Mononuclear cell (primary cell): Measurements from ENCODE around the gene PRR23E. TPM values are rescaled to one million over a fixed set of nuclear protein-coding genes. Genes with fewer than 3 reads are reported as not detected.

Source experiments
- H3K27me3 ChIP-seq: 2 replicates; pipeline ENCODE4 v1.6.0; 2011; ENCODE audit warnings: low read length, control low read depth; ENCODE audit not compliant: insufficient read depth
- H3K4me1 ChIP-seq: 2 replicates; pipeline ENCODE4 v1.5.1; 2011; ENCODE audit warnings: mild to moderate bottlenecking, low read length, control low read depth; ENCODE audit not compliant: insufficient read depth
- H3K4me3 ChIP-seq: 2 replicates; pipeline ENCODE4 v1.5.1; 2011; ENCODE audit warnings: mild to moderate bottlenecking, low read length, moderate library complexity
- H3K9me3 ChIP-seq: 2 replicates; pipeline ENCODE4 v1.5.1; 2011; ENCODE audit warnings: low read depth, mild to moderate bottlenecking, control low read depth, low read length
- total RNA-seq: library from RNA; depleted of rRNA; stranded (reverse); fragments of >200 nt; gene quantifications from one replicate; pipeline ENCODE4 v1.2.3, GENCODE V29; 2012

The PRR23E gene
- not detected for total RNA-seq

- Histone ChIP-seq H3K4me1 (no peaks in the 10 kb centered on the region), H3K9me3 (peaks cover 6% of the 10 kb centered on the region), H3K4me3 (no peak within 1 kb of the TSS), H3K27me3 (no peaks in the 10 kb centered on the region)
Observed at GRCh38 chr3:127192576-127193232, at the start of gene PRR23E. TSS of gene PRR23E (plus strand) at chr3:127193131. CDS start at chr3:127196686, 3,555 bp downstream.

- Histone ChIP-seq H3K9me3 (no peaks in the 10 kb centered on the region), H3K4me1 (no peaks in the 10 kb centered on the region), H3K27me3 (no peaks in the 10 kb centered on the region), H3K4me3 (no peak overlapping the region)
Observed at GRCh38 chr3:127143172-127143571, 49.8 kb upstream of the PRR23E start.

GRCh38 chr3:127144631-127145030 lies 48.3 kb upstream of the PRR23E start:
- Histone ChIP-seq H3K9me3 (no peaks in the 10 kb centered on the region), H3K4me3 (no peak overlapping the region), H3K4me1 (no peaks in the 10 kb centered on the region), H3K27me3 (no peaks in the 10 kb centered on the region)

- no peaks in the 10 kb centered on the region for H3K4me1 ChIP-seq
- H3K4me3 ChIP-seq = no peak overlapping the region
- no peaks in the 10 kb centered on the region for H3K27me3 ChIP-seq
- H3K9me3 ChIP-seq = no peaks in the 10 kb centered on the region
Observed at GRCh38 chr3:127145266-127145665, 47.7 kb upstream of the PRR23E start.

- H3K9me3 ChIP-seq = no peaks in the 10 kb centered on the region
- H3K27me3 ChIP-seq = no peaks in the 10 kb centered on the region
- no peaks in the 10 kb centered on the region for H3K4me1 ChIP-seq
- H3K4me3 ChIP-seq = no peak overlapping the region
Observed at GRCh38 chr3:127147291-127147885, 45.5 kb upstream of the PRR23E start.

GRCh38 chr3:127149621-127150310 lies 43.2 kb upstream of the PRR23E start:
- Histone ChIP-seq H3K4me3 (no peak overlapping the region), H3K4me1 (no peaks in the 10 kb centered on the region), H3K27me3 (no peaks in the 10 kb centered on the region), H3K9me3 (no peaks in the 10 kb centered on the region)

GRCh38 chr3:127150513-127151250 lies 42.2 kb upstream of the PRR23E start:
- no peak overlapping the region for H3K4me3 ChIP-seq
- H3K27me3 ChIP-seq = no peaks in the 10 kb centered on the region
- H3K9me3 ChIP-seq = no peaks in the 10 kb centered on the region
- H3K4me1 ChIP-seq = no peaks in the 10 kb centered on the region

- Histone ChIP-seq H3K9me3 (no peaks in the 10 kb centered on the region), H3K4me1 (no peaks in the 10 kb centered on the region), H3K4me3 (no peak overlapping the region), H3K27me3 (no peaks in the 10 kb centered on the region)
Observed at GRCh38 chr3:127151251-127151564, 41.7 kb upstream of the PRR23E start.

GRCh38 chr3:127151992-127152650 lies 40.8 kb upstream of the PRR23E start:
- no peaks in the 10 kb centered on the region for H3K9me3 ChIP-seq
- H3K4me1 ChIP-seq = no peaks in the 10 kb centered on the region
- H3K4me3 ChIP-seq = no peak overlapping the region
- H3K27me3 ChIP-seq = no peaks in the 10 kb centered on the region

- Histone ChIP-seq H3K4me3 (no peak overlapping the region), H3K4me1 (no peaks in the 10 kb centered on the region), H3K9me3 (no peaks in the 10 kb centered on the region), H3K27me3 (no peaks in the 10 kb centered on the region)
Observed at GRCh38 chr3:127152684-127153505, 40.0 kb upstream of the PRR23E start.

GRCh38 chr3:127153506-127153815 lies 39.5 kb upstream of the PRR23E start:
- no peaks in the 10 kb centered on the region for H3K4me1 ChIP-seq
- no peak overlapping the region for H3K4me3 ChIP-seq
- no peaks in the 10 kb centered on the region for H3K9me3 ChIP-seq
- no peaks in the 10 kb centered on the region for H3K27me3 ChIP-seq

GRCh38 chr3:127156338-127157050 lies 36.4 kb upstream of the PRR23E start:
- H3K4me3 ChIP-seq = no peak overlapping the region

GRCh38 chr3:127157171-127157828 lies 35.6 kb upstream of the PRR23E start:
- Histone ChIP-seq H3K4me3 (no peak overlapping the region), H3K4me1 (no peaks in the 10 kb centered on the region), H3K27me3 (no peaks in the 10 kb centered on the region), H3K9me3 (no peaks in the 10 kb centered on the region)

More at GRCh38 chr3:127156338-127157050, 36.4 kb upstream of the PRR23E start:
- H3K9me3 ChIP-seq = no peaks in the 10 kb centered on the region
- no peaks in the 10 kb centered on the region for H3K4me1 ChIP-seq
- H3K27me3 ChIP-seq = no peaks in the 10 kb centered on the region
